Naive thymus-derived CD4-positive, alpha-beta T cell (primary cell): ENCODE results near the gene SIDT1. TPM values are rescaled to one million over a fixed set of nuclear protein-coding genes. Genes with fewer than 3 reads are reported as not detected.

Experiments used
- ATAC-seq: fragments of 150-1000 bp; cut with Tn5 transposase; 2 replicates; pipeline ENCODE4 v1.10.0; 2021; ENCODE audit warnings: mild to moderate bottlenecking, moderate library complexity
- CTCF ChIA-PET: fragments of 350-600 bp; sonication (Branson Sonifier 250); formaldehyde crosslinking; loops from one replicate; lab custom pipeline; 2021; ENCODE audit warnings: antibody characterized with exemption; lab: Charles Lee
- POLR2A ChIA-PET: fragments of 350-600 bp; sonication (Branson Sonifier 250); formaldehyde crosslinking; loops from one replicate; lab custom pipeline; 2021; ENCODE audit warnings: antibody characterized with exemption, inconsistent platforms; lab: Charles Lee
- DNase-seq, 9 donors: peaks; one replicate each; pipeline versions ENCODE4 v3.0.0 to v3.0.0-alpha.2; 2020 to 2022; ENCODE audit warnings: mixed read lengths in 1 of 9
- H3K27ac ChIP-seq: one replicate; pipeline ENCODE4 v1.7.0; 2013; ENCODE audit warnings: mild to moderate bottlenecking, low read depth, low read length, moderate library complexity
- H3K27me3 ChIP-seq, 2 donors: one replicate each; pipeline ENCODE4 v1.7.0; 2013; ENCODE audit warnings: low read length in 2 of 2, mild to moderate bottlenecking in 2 of 2, moderate library complexity in 2 of 2; ENCODE audit not compliant: control insufficient read depth in 2 of 2, insufficient read depth in 2 of 2
- H3K36me3 ChIP-seq, 3 experiments: 1 replicate in 2 of 3; 2 replicates in 1 of 3; pipeline ENCODE4 v1.7.0; 2013; ENCODE audit warnings: low read length in 3 of 3, mild to moderate bottlenecking in 3 of 3, moderate library complexity in 1 of 3; ENCODE audit not compliant: insufficient read depth in 3 of 3, control insufficient read depth in 2 of 3
- H3K4me1 ChIP-seq, 2 donors: one replicate each; pipeline ENCODE4 v1.7.0; 2013; ENCODE audit warnings: low read length in 2 of 2, mild to moderate bottlenecking in 2 of 2, moderate library complexity in 1 of 2; ENCODE audit not compliant: control insufficient read depth in 2 of 2, insufficient read depth in 2 of 2
- H3K4me3 ChIP-seq: 2 replicates; pipeline ENCODE4 v1.7.0; 2013; ENCODE audit warnings: mild to moderate bottlenecking, low read length
- H3K9me3 ChIP-seq, 3 experiments: 1 replicate in 2 of 3; 2 replicates in 1 of 3; pipeline ENCODE4 v1.7.0; 2013; ENCODE audit warnings: low read length in 3 of 3; ENCODE audit not compliant: control insufficient read depth in 2 of 3
- H3K27ac Mint-ChIP-seq, 9 donors: one replicate each; pipeline ENCODE4 v1.8.0; 2020 to 2022; ENCODE audit warnings: mixed read lengths in 9 of 9, mild to moderate bottlenecking in 8 of 9, moderate library complexity in 5 of 9, inconsistent platforms in 2 of 9
- H3K27me3 Mint-ChIP-seq, 5 donors: one replicate each; pipeline ENCODE4 v1.8.0; 2021 to 2022; ENCODE audit warnings: mixed read lengths in 5 of 5, mild to moderate bottlenecking in 1 of 5
- H3K36me3 Mint-ChIP-seq, 5 donors: one replicate each; pipeline ENCODE4 v1.8.0; 2020 to 2022; ENCODE audit warnings: mixed read lengths in 5 of 5, mild to moderate bottlenecking in 3 of 5, inconsistent platforms in 1 of 5
- H3K4me1 Mint-ChIP-seq, 7 donors: one replicate each; pipeline ENCODE4 v1.8.0; 2020 to 2022; ENCODE audit warnings: mixed read lengths in 7 of 7, mild to moderate bottlenecking in 3 of 7, inconsistent platforms in 1 of 7
- H3K4me3 Mint-ChIP-seq, 10 donors: one replicate each; pipeline ENCODE4 v1.8.0; 2020 to 2022; ENCODE audit warnings: mild to moderate bottlenecking in 10 of 10, mixed read lengths in 10 of 10, moderate library complexity in 6 of 10, inconsistent platforms in 2 of 10
- H3K9me3 Mint-ChIP-seq, 11 donors: one replicate each; pipeline ENCODE4 v1.8.0; 2020 to 2022; ENCODE audit warnings: mixed read lengths in 11 of 11, mild to moderate bottlenecking in 4 of 11, inconsistent platforms in 1 of 11, moderate library complexity in 1 of 11
- intact Hi-C, 2 donors: fragments of 100-400 bp; cut with micrococcal nuclease; formaldehyde crosslinking; loops; one replicate each; pipeline ENCODE4 v1.15.1; 2023
- polyA plus RNA-seq, 2 donors: library from polyadenylated mRNA; unstranded; fragments of 300-500 nt; fragmentation: Illumina TruSeq; gene quantifications; one replicate each; pipeline ENCODE4 v1.2.3, GENCODE V29; 2021
- total RNA-seq, 6 experiments: library from RNA in 5 of 6; stranded (reverse) in 5 of 6; gene quantifications; 1 replicate in 5 of 6; 2 replicates in 1 of 6; pipeline ENCODE4 v1.2.3 and lab custom pipeline; 2021 to 2026

SIDT1 gene
- total RNA-seq (10 to 100 TPM; 32.1 to 65.7 (median 60.7) TPM), polyA plus RNA-seq (10 to 100 TPM; 19.9 to 33.3 TPM), total RNA-seq (lab: John Stamatoyannopoulos, UW) (70.0 reads per million, percentile 78 among the genes with 10 or more reads in this experiment)

GRCh38 chr3:113531826-113532697 is at the start of gene SIDT1:
Gene SIDT1 (plus strand): TSS chr3:113532555. CDS start chr3:113533022, 467 bp downstream.
- H3K4me3 ChIP-seq = peak within 1 kb of the TSS; percentile 96
- H3K36me3 ChIP-seq = peaks cover 0 to 11% (median 0%) of the 10 kb centered on the region in 3 experiments
- H3K27ac ChIP-seq = peak within 1 kb of the TSS; percentile 95
- Mint-ChIP-seq H3K27me3 (peaks cover 0 to 16% (median 0%) of the 10 kb centered on the region in 5 donors), H3K4me3 (peak within 1 kb of the TSS; percentile 92 to 100 (median 98)), H3K4me1 (peaks cover 33 to 69% (median 57%) of the 10 kb centered on the region in 7 donors), H3K36me3 (peaks cover 5 to 15% (median 10%) of the 10 kb centered on the region in 5 donors), H3K9me3 (no peaks in the 10 kb centered on the region), H3K27ac (peak within 1 kb of the TSS; percentile 97 to 100 (median 99))
- CTCF ChIA-PET = interaction anchor here (0.6 to 1.5 kb wide), 4 partner anchors 10 to 35 kb away, joined by 3 to 13 read pairs (median 4); partner anchors contain the start of gene SPICE1
- peaks cover 28 to 40% of the 10 kb centered on the region in 2 donors for H3K4me1 ChIP-seq
- POLR2A ChIA-PET = interaction anchor here (0.6 to 4.9 kb wide), 6 partner anchors 16 to 792 kb away, joined by 3 to 51 read pairs (median 3); partner anchors contain the start of genes SPICE1 and USF3
- intact Hi-C loops = loop anchor here (1.0 to 10.0 kb wide), 14 partner anchors 17 to 1615 kb away; partner anchors contain the start of genes CCDC191 (in 2 of the 2), NAA50 (in 2 of the 2), QTRT2 (in 2 of the 2) and SPICE1 (in 2 of the 2)
- no peaks in the 10 kb centered on the region for H3K9me3 ChIP-seq
- no peaks in the 10 kb centered on the region for H3K27me3 ChIP-seq
- DNase-seq = peak; percentile 31 to 87 (median 78)
- ATAC-seq = peak; percentile 87

GRCh38 chr3:113485161-113485609 is 47.2 kb upstream of the SIDT1 start:
- ChIA-PET CTCF (interaction anchor here (0.5 to 1.4 kb wide), 2 partner anchors 8 to 730 kb away, joined by 4 read pairs; no protein-coding TSS in a partner anchor), POLR2A (interaction anchor here (0.9 kb wide), 1 partner anchor 29 kb away, joined by 3 read pairs; the partner anchor contains the start of gene SPICE1)
- H3K27me3 Mint-ChIP-seq = no peaks in the 10 kb centered on the region

GRCh38 chr3:113495035-113495434 is 37.3 kb upstream of the SIDT1 start:
- Histone ChIP-seq H3K9me3 (no peaks in the 10 kb centered on the region), H3K36me3 (peaks cover 0 to 22% (median 6%) of the 10 kb centered on the region in 3 experiments), H3K27me3 (no peaks in the 10 kb centered on the region), H3K4me3 (no peak overlapping the region), H3K4me1 (no peaks in the 10 kb centered on the region), H3K27ac (no peak overlapping the region)
- no peak overlapping the region for H3K4me3 Mint-ChIP-seq
- intact Hi-C loops = loop anchor here (1.0 to 10.0 kb wide), 11 partner anchors 20 to 440 kb away; partner anchors contain the start of genes SIDT1 (in 2 of the 2) and SPICE1 (in 2 of the 2)
- H3K9me3 Mint-ChIP-seq = no peaks in the 10 kb centered on the region
- H3K36me3 Mint-ChIP-seq = peaks cover 6 to 30% (median 14%) of the 10 kb centered on the region in 5 donors
- ChIA-PET CTCF (interaction anchor here (0.6 to 7.5 kb wide), 10 partner anchors 8 to 1051 kb away, joined by 3 to 133 read pairs (median 6); partner anchors contain the start of gene SPICE1), POLR2A (interaction anchor here (0.7 to 1.0 kb wide), 2 partner anchors 16 to 141 kb away, joined by 3 read pairs; no protein-coding TSS in a partner anchor)
- no peaks in the 10 kb centered on the region for H3K27me3 Mint-ChIP-seq
- H3K27ac Mint-ChIP-seq = no peak overlapping the region
- DNase-seq (peak in 6 of 9 donors; percentile 22 to 62 (median 42)), ATAC-seq (peak; percentile 67)
- peaks cover 0 to 10% (median under 1%) of the 10 kb centered on the region in 7 donors for H3K4me1 Mint-ChIP-seq

More at GRCh38 chr3:113485161-113485609, 47.2 kb upstream of the SIDT1 start:
- H3K4me3 Mint-ChIP-seq = peak overlapping the region in 9 of 10 donors; percentile 9 to 71 (median 46)
- peaks cover 0 to 4% of the 10 kb centered on the region in 2 donors for H3K4me1 ChIP-seq
- H3K4me3 ChIP-seq = no peak overlapping the region
- H3K36me3 Mint-ChIP-seq = peaks cover 14 to 38% (median 28%) of the 10 kb centered on the region in 5 donors
- peaks cover 2 to 19% (median 6%) of the 10 kb centered on the region in 7 donors for H3K4me1 Mint-ChIP-seq
- ATAC-seq (peak; percentile 73), DNase-seq (peak in 8 of 9 donors; percentile 12 to 48 (median 30))
- intact Hi-C loops = no loop called here
- H3K27me3 ChIP-seq = no peaks in the 10 kb centered on the region
- peak overlapping the region in 8 of 9 donors; percentile 51 to 85 (median 70) for H3K27ac Mint-ChIP-seq
- H3K9me3 ChIP-seq = no peaks in the 10 kb centered on the region
- H3K9me3 Mint-ChIP-seq = peaks cover 0 to 24% (median 4%) of the 10 kb centered on the region in 11 donors
- H3K27ac ChIP-seq = no peak overlapping the region
- H3K36me3 ChIP-seq = no peaks in the 10 kb centered on the region

GRCh38 chr3:113496924-113497323 is 35.4 kb upstream of the SIDT1 start:
- Histone ChIP-seq H3K4me3 (no peak overlapping the region), H3K27ac (no peak overlapping the region), H3K27me3 (no peaks in the 10 kb centered on the region), H3K9me3 (no peaks in the 10 kb centered on the region), H3K4me1 (no peaks in the 10 kb centered on the region), H3K36me3 (peaks cover 0 to 16% (median 6%) of the 10 kb centered on the region in 3 experiments)
- intact Hi-C loops = loop anchor here in 1 of 2 donors (10.0 kb wide), 1 partner anchor 442 kb away; no protein-coding TSS in a partner anchor
- H3K27me3 Mint-ChIP-seq = no peaks in the 10 kb centered on the region
- no peak overlapping the region for H3K27ac Mint-ChIP-seq
- peaks cover 0 to 8% (median 2%) of the 10 kb centered on the region in 7 donors for H3K4me1 Mint-ChIP-seq
- H3K9me3 Mint-ChIP-seq = no peaks in the 10 kb centered on the region
- H3K4me3 Mint-ChIP-seq = no peak overlapping the region
- no peak for ATAC-seq
- ChIA-PET POLR2A (interaction anchor here (0.6 to 2.2 kb wide), 3 partner anchors 17 to 58 kb away, joined by 3 to 12 read pairs (median 4); partner anchors contain the start of gene SPICE1), CTCF (interaction anchor here (0.6 to 7.5 kb wide), 11 partner anchors 18 to 248 kb away, joined by 3 to 133 read pairs (median 5); partner anchors contain the start of gene SPICE1)
- DNase-seq = no peak
- peaks cover 1 to 28% (median 3%) of the 10 kb centered on the region in 5 donors for H3K36me3 Mint-ChIP-seq

GRCh38 chr3:113498221-113499005 is 33.9 kb upstream of the SIDT1 start:
- no peaks in the 10 kb centered on the region for H3K27me3 Mint-ChIP-seq
- DNase-seq (no peak), ATAC-seq (no peak)
- intact Hi-C loops = loop anchor here in 1 of 2 donors (10.0 kb wide), 1 partner anchor 444 kb away; no protein-coding TSS in a partner anchor
- H3K9me3 ChIP-seq = no peaks in the 10 kb centered on the region
- ChIA-PET POLR2A (interaction anchor here (0.7 to 2.2 kb wide), 6 partner anchors 8 to 79 kb away, joined by 3 to 12 read pairs (median 3); partner anchors contain the start of gene SPICE1), CTCF (interaction anchor here (0.6 to 7.5 kb wide), 8 partner anchors 14 to 414 kb away, joined by 3 to 133 read pairs (median 5); partner anchors contain the start of gene SPICE1)
- no peak overlapping the region for H3K4me3 ChIP-seq
- H3K4me3 Mint-ChIP-seq = no peak overlapping the region
- peaks cover 0 to 8% (median 0%) of the 10 kb centered on the region in 7 donors for H3K4me1 Mint-ChIP-seq
- H3K27me3 ChIP-seq = no peaks in the 10 kb centered on the region
- peaks cover 2 to 30% (median 3%) of the 10 kb centered on the region in 5 donors for H3K36me3 Mint-ChIP-seq
- H3K27ac ChIP-seq = no peak overlapping the region
- no peaks in the 10 kb centered on the region for H3K9me3 Mint-ChIP-seq
- H3K27ac Mint-ChIP-seq = no peak overlapping the region
- no peaks in the 10 kb centered on the region for H3K4me1 ChIP-seq
- peaks cover 0 to 14% (median 6%) of the 10 kb centered on the region in 3 experiments for H3K36me3 ChIP-seq
